NCI-H2196 treated with DMSO at 0.1 percent for 48 hours (cell line): ENCODE data around the gene TGFBR3.

Experiments used
- DNase-seq: peaks from one replicate; lab custom pipeline; 2025; ENCODE audit not compliant: unreplicated experiment; lab: John Stamatoyannopoulos, UW

Gene TGFBR3

DNA sequence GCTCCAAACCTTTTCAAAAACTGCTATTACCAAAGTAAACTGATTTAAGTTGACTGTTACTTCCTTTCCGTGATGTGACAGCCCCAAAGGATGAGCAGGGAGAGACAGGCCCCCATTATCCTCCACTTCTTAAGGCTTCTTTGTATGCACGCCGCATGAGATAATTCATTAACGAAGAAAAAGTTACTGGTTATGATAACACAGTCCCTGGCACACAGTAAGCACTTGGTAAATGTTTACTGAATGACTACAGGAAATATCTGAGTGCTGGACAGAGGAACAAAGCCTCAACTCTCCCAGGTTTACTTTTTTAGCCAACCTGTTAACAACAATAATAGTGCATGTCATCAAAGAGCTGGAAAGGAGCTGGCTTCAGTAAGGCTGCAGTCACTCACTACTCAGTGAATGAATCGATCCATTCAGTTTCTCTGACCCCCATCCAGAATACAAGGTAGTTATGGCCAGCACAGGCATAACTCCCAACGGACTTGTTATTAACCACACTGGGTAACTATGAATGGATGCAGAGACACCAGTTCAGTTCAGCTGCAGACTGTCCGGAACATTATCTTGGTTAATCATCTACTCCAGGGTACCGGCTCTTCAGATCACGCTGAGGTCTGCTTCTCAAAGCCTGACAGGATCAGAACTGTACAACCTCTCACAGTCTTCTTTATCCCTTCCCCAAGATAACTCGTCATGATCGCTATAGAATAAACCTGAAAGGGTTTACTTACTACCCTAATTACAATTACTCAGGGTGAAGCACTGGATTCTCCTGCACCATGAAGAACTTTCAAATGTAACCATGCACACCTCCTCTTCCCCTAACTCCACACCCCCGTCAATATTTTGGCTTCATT, 58.3 kb downstream of the TGFBR3 start:
- DNase-seq = no peak

DNA sequence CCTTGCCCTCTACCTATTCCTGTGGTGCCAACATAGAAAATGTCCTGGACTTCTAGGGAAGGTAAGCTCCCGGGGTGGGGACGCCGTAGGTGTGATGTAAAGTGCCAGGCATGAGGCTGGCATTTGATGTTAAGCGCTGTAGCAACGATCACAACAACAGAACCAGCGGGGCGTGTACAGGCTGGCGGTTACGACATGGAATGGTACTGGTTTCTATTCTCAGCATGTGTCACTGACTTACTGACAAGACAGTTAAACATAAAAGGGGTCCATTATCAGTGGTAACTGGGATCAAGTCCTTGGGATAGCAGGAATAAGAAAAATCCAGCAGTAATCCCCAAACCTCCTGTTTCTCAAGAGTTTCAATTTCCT, 58.9 kb downstream of the TGFBR3 start:
- DNase-seq = no peak

DNA sequence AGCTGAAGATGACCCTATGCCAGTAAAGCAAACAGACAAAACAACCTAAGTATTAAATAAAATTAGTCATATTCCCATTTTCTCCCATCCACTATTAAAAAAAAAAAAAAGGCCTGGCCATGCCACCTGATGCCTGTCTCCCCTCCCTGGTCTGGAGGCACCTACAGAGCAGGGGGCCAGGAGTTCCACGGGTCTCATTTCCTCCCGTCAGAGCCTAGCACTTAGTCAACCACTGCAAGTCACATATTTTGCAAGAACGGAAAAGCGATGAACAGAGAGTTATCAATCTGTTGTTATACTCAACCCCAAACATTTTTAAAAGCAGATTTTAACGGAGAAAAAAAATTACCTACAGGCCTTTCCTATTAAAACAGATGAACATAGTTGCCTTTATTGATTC, 59.3 kb downstream of the TGFBR3 start:
- DNase-seq = no peak

DNA sequence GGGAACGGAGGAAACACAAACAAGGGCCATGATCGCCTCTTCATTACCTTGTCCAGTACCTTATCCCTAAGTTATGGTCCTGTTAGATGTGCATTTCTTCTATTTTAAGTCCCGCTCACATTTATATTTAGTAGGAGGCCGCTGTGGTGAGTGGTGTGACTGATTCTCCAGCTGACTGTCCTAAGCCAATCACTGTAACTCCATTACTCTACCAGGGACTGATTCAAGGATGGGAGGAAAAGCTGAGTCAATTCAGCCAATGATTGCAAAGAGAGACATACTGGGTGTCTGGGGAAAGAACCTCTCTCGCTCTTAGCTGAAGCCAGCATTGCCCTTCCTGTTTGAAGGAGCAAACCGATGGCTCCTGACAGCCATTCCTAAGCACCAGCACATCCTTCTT, 59.7 kb downstream of the TGFBR3 start:
- no peak for DNase-seq

DNA sequence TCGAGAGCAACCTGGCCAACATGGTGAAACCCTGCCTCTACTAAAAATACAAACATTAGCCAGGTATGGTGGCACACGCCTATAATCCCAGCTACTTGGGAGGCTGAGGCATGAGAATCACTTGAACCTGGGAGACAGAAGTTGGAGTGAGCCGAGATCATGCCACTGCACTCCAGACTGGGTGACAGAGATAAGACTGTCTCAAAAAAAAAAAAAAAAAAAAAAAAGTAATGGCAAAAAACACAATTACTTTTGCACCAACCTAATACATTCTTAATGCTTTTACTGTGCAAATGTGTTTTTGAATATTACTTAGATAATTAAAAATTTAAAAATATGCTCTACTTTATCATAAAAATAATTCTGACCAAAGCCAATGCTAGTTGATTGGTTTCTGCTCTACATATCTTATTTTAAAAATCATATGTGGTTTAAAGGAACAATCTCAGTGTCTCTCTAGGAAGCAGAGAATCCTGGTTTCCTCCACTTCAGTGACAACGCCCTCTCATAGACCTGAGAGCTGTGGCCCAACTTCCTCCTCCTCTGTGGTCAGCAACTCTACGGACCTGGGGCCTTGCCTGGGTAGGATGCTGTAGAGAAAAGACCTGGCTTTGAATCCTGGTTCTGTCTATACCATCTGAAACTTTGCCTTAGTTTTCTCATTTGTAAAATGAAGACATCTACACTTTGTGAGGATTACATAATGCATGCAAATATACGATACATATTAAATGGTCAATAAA, 64.7 kb downstream of the TGFBR3 start:
- DNase-seq = no peak

DNA sequence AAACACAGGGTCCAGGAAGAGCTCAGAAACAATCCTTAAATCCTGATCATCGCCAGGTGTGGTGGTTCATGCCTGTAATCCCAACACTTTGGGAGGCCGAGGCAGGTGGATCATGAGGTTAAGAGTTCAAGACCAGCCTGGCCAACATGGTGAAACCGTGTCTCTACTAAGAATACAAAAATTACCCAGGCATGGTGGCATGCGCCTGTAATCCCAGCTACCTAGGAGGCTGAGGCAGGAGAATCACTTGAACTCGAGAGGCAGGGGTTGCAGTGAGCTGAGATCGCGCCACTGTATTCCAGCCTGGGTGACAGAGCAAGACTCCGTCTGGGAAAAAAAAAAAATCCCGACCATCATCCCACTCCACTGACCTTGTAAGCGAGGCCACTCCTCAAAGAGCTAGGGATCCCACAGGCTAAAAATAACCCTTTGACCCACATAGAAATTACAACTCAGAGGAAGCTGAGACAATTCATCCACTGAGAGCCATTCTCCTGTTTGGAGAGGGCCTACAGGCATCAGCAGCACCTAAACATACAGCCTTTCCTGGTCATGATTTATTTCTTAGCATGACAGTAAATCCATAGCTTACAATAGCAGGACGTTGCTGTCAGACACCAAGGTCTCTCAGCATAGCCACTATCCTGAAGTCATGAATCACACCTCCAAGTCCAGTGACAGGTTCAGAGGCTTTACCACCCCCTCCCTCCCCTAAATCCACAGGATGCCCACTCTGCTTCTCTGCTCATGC, 66.7 kb downstream of the TGFBR3 start:
- no peak for DNase-seq

DNA sequence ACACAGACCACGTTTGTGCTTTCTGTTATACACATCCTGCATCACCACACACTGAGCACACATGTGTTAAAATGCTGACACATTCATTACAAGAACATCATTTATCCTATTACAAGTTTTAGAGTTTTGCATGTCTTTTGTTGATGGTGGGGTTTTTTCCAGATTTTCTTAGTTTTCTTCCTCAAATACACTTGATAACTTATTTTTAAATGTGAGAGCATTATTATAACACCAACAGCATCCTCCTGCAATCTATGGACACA, 67.3 kb downstream of the TGFBR3 start:
- DNase-seq = no peak

DNA sequence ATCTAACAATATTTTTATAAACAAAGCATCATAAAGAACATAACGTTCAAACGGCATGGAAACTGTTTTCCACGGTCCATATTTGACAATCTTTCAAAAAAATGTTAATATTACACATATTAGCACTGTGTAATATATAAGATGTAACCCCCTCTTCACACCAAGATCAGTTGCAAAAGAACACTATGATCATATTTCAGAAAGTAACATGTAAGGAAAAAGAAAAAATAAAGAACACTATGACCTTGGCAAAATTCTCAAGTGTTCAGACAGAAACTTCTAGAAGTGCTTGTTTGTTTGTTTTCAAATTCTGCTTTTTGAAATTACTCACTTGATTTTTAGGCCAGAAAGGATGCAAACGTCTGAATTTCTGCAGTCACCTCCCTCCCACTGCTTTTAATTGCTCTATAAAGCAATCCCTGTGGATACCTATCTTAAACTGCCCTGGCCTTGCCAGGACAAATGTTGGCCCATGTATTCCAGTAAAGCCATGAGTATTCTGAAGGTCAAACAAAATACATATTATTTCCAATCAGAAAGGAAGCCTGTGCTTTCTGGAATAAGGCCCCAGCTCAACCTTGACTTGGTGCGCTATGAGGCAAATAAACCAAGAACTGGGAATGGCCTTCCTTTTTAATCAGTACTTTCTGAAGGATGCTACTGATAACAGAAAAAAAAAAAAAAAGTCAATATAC, 68.6 kb downstream of the TGFBR3 start:
- no peak for DNase-seq

DNA sequence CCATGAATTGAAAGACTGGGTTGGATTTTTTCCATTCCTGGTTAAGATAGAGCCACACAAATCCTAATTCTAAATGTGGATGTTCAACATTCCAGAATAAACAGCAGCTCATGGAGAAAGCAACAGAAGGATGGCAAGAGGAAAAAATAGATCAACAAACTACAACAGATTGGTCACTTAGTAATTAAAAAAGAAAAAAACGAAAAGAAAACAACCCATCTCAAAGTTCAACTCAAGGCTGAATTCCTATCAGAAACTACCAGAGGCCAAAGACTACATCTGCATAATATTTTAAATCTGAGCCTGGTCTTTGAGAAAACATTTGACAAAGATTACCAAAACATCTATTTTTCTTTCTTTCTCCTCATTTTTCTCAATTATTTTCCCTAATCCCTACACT, 69.9 kb downstream of the TGFBR3 start:
- no peak for DNase-seq

DNA sequence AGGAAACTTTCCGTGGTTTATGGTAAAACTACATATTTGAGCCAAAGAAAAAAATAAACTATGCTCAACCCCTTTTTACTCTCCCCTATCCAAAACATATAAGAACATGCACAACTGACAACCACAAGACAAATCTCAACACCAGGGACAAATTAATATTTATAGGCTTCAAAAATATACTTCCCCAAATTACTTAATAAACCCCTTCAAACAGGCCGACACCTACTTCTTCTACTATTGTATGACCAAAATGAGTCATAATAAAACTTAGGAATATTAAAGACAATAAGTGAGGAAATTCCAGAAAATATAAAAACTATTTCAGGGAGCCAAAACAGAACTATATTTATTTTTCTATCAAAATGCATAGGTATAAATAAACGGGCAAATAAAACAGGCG, 71.5 kb downstream of the TGFBR3 start:
- no peak for DNase-seq

DNA sequence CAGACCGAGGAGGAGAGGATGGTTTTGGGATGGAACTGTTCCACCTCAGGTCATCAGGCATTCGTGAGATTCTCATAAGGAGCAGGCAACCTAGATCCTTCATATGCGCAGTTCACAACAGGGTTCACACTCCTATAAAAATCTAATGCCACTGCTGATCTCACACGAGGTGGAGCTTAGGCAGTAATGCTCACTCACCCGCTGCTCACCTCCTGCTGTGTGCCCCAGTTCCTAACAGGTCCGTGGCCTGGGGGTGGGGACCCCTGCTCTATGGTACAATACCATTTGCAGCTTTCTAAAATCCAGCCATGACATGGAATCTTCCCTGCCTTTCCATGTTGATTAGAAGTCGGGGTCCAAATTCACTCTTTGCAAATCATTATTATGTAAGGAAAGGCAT, 72.1 kb downstream of the TGFBR3 start:
- no peak for DNase-seq

DNA sequence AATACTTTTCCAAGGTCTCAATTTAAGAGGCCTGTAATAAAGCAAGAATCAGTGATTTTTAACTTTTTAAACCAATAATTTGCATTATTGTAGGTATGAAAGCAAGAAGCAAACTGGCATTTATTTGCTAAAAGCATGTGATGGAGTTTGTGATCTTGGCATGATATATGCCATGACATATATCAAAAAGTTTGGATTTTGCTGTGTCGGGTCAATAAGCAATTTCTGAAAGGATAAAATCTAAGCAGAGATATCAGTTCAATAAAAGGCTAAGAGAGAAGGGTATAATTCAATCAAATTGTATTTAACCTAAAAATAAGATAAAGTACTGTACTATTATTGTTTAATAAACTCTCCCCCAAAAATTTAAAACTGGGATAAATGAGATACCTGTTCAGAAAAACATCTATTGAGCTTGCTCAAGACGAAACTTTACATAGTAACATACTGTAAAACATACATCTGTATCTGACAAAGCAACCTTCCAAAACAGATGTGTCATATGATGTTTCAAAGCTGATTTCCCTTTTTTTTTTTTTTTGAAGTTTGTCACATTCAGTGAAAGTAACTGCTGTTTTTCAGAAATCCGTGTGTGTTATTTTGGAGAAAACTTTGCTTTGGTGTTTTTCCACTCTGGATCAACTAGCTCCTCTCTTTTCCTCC, 74.5 kb downstream of the TGFBR3 start:
- DNase-seq = no peak

DNA sequence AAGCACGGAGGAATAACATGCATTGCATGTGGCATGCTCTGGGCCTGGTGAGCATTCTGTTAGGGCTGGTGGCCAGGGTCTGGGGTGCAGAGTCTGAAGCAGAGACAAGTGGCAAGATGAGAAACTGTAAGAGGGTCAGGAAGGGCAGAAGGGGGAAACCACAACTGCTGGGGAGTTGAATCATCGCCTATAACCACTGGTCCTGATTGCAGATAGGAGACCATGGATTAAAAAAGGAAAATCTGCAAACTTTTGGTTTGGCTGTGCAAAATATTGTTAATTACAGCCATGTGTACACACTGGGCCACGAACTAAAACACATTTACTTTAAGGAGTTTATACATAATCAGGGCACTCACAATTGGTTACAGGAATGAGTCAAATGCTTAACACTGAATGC, 76.6 kb downstream of the TGFBR3 start:
- no peak for DNase-seq

DNA sequence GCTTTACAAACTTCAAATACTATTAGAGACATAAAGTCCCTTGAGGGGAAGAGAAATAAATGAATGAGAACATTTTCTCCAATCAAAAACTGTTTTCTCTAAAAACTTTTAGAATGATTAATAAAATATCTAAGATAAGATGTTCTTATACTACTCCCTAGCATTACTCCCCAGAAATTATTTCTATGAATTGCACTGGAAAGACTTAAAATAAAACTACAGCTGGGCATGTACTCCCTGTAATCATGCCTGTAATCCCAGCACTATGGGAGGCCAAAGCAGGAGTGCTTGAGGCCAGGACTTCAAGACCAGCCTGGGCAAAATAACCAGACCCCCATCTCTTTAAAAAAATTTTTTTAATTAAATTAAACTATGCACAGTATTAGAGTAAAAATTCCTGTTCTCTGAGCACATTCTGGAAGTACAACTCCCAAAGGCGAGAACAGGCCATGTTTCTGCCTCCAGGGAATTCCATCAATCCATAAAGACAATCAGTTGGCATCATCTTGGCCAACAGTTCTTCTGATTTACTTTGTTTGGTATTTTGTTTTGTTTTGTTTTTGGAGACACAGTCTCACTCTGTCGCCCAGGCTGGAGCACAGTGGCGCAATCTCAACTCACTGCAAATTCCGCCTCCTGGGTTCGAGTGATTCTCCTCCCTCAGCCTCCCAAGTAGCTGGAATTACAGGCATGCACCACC, 77.9 kb downstream of the TGFBR3 start:
- DNase-seq = no peak

DNA sequence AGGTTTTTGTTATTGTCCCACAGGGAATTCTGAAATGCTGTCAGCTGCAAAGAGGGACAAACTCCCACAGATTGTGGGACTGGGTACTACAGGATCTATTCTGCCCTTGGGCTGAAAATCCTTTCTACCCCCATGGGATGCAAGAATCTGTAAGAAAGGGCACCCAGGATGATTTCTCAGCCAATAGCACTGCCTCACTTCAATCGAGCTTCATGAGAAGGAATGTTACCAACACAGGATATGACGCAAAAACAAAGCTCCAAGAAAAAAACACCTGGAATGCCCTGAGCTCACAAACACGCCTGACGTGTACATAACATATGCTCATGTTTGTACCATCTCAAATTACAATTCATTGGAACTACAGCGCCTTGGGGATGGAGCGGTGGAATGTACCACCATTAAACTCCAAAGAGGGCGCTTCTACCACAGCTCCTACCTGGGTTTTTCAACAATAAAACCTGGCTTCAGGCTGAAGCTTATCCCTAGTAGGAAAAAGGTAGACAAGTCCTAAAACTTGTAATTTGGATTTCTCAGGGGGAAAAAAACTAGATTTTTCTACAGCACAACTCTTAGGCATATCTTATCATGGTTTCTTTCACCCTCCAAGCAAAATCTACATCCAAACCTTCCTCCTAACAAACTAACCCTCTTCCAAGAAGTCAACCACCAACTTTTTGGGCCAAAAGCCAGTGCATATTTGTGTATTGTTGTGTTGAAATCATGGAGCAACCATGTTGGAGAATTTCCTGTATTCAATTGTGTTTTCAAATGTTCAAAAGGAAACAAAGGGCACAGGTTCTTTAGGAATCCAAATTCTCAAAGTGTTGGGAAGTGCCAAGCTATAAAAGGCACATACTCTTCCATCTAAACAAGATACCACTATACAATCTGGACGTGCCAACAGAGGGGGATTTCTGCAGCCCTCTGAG, 78.9 kb downstream of the TGFBR3 start:
- DNase-seq = no peak

DNA sequence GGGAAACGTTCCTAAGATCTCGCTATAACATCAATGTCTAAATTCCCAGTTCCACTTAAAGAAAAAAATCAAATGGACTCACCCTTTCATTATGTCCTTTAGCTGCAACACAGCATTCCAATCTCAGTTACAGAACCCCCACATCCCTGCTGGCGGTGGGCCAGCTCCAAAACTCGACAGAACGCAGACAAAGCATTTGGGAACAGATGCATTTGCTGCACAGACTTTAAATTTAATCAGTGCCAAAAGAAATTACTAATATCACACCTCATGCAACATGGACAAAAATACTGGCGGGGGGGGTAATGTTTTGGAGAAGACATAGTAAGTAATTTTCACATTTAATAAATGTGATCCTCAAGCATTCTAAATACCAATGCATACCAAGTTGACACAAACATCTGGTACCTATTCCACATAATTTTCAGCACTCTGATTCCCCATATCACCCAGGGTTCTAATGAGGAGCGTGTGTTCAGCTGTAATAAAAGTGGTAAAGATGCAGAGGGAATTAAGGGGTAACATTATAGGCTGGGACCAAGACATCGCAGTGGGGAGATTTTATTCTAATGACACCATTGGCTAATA, 79.7 kb downstream of the TGFBR3 start:
- DNase-seq = no peak

DNA sequence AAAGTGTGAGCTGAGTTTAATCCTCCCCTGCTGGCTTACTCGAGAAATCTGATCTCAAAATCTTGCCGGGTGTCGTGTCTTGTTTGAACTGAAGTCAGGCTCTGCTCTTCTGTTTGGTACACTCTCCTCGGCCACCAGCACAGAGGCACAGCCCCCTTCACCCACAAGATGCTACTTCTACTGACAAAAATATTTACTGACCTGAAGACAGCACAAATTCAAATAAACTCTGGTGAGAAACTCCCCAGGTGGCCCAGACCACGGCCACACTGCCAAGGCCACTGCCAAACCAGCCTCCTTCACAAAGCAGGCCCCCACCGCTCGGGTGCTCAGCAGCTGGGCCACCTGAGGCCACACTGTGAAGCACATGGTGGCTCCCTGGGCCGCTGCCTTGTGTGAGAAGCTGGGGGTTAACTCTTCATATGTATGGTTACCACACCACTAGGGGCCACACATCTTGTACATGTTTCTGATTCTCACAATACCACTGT, 80.6 kb downstream of the TGFBR3 start:
- no peak for DNase-seq

DNA sequence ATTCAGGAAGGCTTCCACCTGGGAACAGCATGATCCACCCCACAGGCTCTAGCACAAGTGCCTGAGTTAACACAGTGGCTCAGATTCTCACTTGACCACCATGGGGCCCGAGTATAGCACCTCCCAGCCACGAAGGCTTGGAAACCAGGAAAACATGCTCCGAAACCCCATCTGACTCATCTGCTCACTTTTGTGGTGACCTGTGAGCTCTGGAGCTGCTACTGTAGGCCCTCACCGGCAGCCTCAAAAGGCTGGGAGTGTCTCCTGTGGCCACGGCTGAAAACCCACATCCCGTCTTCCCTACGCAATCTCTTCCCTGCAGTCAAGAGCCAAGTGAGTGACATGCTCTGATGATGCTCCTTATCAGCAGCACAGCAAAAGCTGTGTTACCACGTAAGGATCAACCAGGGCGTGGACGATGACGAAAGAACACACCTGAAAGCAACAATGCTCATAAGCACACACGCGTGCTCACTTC, 81.4 kb downstream of the TGFBR3 start:
- DNase-seq = no peak
